ENCODE measurements around the gene MMADHC.

GRCh38 chr2:149564983-149565382 is 22.6 kb downstream of the MMADHC start:
- TF ChIP-seq CTCF (IDR thresholded peaks at IDR 0.05) (no peak), POLR2A (IDR thresholded peaks at IDR 0.05) (no peak)

Data from prostate gland (tissue), 2 donors.